Tibial nerve (tissue), 4 donors: Measurements from ENCODE around the gene FSD1L. TPM values are rescaled to one million over a fixed set of nuclear protein-coding genes. Genes with fewer than 3 reads are reported as not detected.
"Not testable (repeated sequence)": the region's sequence is repeated elsewhere in the genome, so short reads cannot be mapped to it uniquely, and the experiment has no call there.

ENCODE experiments used
- DNase-seq, 2 donors: peaks; one replicate each; pipeline ENCODE4 v3.0.0-alpha.2; 2019; ENCODE audit warnings: low spot score in 2 of 2
- H3K27ac ChIP-seq, 4 donors: fragments of 200-600 bp; sonication (generic) in 3 of 4; one replicate each; pipeline ENCODE4 v1.5.1; 2017 to 2019; ENCODE audit warnings: mild to moderate bottlenecking in 1 of 4
- H3K27me3 ChIP-seq, 2 donors: fragments of 200-600 bp; sonication (generic) in 1 of 2; one replicate each; pipeline versions ENCODE4 v1.5.1 to v1.6.0; 2017 to 2019
- H3K36me3 ChIP-seq, 3 donors: fragments of 200-600 bp; sonication (generic); one replicate each; pipeline ENCODE4 v1.5.1; 2018 to 2019
- H3K4me1 ChIP-seq, 4 donors: fragments of 200-600 bp; sonication (generic) in 3 of 4; one replicate each; pipeline ENCODE4 v1.5.1; 2017 to 2019
- H3K4me3 ChIP-seq, 4 donors: fragments of 200-600 bp; sonication (generic) in 3 of 4; one replicate each; pipeline ENCODE4 v1.5.1; 2017 to 2019; ENCODE audit warnings: mild to moderate bottlenecking in 1 of 4, moderate library complexity in 1 of 4
- H3K9me3 ChIP-seq, 4 donors: fragments of 200-600 bp; sonication (generic) in 3 of 4; one replicate each; pipeline ENCODE4 v1.5.1; 2017 to 2019
- EP300 ChIP-seq, 2 donors: sonication (generic); formaldehyde crosslinking; IDR thresholded peaks; one replicate each; pipeline ENCODE4 v1.6.1; 2017; ENCODE audit warnings: antibody characterized with exemption in 2 of 2, mild to moderate bottlenecking in 1 of 2
- POLR2A ChIP-seq, 2 donors: fragments of 450-650 bp; IDR thresholded peaks; one replicate each; pipeline ENCODE4 v1.6.1; 2017; ENCODE audit warnings: antibody characterized with exemption in 2 of 2, mild to moderate bottlenecking in 2 of 2, moderate library complexity in 2 of 2
- WGBS, 2 donors: methylation state at CpG; one replicate each; pipeline ENCODE4 v1.1.5; 2018; 5-methylcytosine and 5-hydroxymethylcytosine counted together
- total RNA-seq, 4 donors: library from RNA; depleted of rRNA; stranded (reverse); fragments of >200 nt; gene quantifications; one replicate each; pipeline ENCODE4 v1.1.0, GENCODE V29; 2016
- TF ChIP-seq, protein P1 (sequence below), 5 experiments: fragments of 200-600 bp in 3 of 5; fragments of 450-650 bp in 2 of 5; sonication (generic) in 3 of 5; IDR thresholded peaks; one replicate each; pipeline ENCODE4 v1.5.1; 2016 to 2019; ENCODE audit warnings: antibody characterized with exemption in 5 of 5, mild to moderate bottlenecking in 3 of 5, moderate library complexity in 2 of 5

The FSD1L gene
- total RNA-seq, 4 donors from 2014 or later = 2.9 to 13.2 (median 6.0) TPM

DNA sequence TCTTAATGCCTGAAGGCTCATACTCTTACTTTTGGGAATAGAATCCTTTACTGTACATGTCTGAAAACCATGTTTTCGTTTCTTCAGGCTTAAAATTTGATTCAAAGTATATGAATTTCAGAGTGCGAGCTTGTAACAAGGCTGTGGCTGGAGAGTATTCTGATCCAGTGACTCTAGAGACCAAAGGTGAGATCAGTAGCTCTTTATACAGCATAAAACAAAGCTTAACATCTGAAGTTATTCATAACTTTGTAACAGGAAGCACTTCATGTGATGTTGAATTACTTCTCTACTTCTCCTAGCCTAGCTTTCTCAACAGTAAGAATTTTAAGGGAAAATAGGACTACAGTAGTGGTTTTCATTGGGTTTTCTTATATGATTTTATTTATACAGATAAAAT, 60.7 kb downstream of the FSD1L start:
- no peak for DNase-seq
- no peaks in the 10 kb centered on the region for H3K4me1 ChIP-seq
- no peak overlapping the region for H3K4me3 ChIP-seq
- no peaks in the 10 kb centered on the region for H3K27me3 ChIP-seq
- 97 to 98% methylated on average over 2 of the region's 2 CpGs for WGBS, 2 donors
- H3K27ac ChIP-seq = no peak overlapping the region
- TF ChIP-seq, protein P1, sequence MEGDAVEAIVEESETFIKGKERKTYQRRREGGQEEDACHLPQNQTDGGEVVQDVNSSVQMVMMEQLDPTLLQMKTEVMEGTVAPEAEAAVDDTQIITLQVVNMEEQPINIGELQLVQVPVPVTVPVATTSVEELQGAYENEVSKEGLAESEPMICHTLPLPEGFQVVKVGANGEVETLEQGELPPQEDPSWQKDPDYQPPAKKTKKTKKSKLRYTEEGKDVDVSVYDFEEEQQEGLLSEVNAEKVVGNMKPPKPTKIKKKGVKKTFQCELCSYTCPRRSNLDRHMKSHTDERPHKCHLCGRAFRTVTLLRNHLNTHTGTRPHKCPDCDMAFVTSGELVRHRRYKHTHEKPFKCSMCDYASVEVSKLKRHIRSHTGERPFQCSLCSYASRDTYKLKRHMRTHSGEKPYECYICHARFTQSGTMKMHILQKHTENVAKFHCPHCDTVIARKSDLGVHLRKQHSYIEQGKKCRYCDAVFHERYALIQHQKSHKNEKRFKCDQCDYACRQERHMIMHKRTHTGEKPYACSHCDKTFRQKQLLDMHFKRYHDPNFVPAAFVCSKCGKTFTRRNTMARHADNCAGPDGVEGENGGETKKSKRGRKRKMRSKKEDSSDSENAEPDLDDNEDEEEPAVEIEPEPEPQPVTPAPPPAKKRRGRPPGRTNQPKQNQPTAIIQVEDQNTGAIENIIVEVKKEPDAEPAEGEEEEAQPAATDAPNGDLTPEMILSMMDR (IDR thresholded peaks at IDR 0.05) = no peak
- TF ChIP-seq EP300 (IDR thresholded peaks at IDR 0.05) (no peak), POLR2A (IDR thresholded peaks at IDR 0.05) (no peak)
- H3K9me3 ChIP-seq = no peaks in the 10 kb centered on the region
- peaks cover 0 to 15% (median 0%) of the 10 kb centered on the region in 3 donors for H3K36me3 ChIP-seq

DNA sequence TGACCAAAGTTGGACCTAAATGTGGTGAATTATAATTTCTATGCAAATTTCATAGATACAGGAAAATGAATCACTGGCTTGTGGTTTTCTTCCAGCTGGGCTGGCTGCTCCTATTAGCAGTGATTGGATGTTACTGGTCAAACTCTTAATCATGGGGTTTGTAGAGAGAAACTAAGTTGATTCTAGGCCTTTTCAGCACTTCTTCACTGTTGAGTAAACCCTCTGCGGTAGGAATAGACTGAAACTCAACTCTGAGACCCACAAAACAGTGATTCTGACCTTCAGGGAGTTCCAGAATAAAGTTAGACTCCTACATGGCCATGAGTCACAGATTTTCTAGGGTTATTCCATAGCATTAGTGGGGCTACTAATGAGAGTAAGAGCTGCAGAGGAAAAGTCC, 62.2 kb downstream of the FSD1L start:
- no peak overlapping the region for H3K27ac ChIP-seq
- H3K4me1 ChIP-seq = no peaks in the 10 kb centered on the region
- no peak for DNase-seq
- TF ChIP-seq, protein P1 (IDR thresholded peaks at IDR 0.05) = no peak
- TF ChIP-seq EP300 (IDR thresholded peaks at IDR 0.05) (no peak), POLR2A (IDR thresholded peaks at IDR 0.05) (no peak)
- peaks cover 0 to 22% (median 0%) of the 10 kb centered on the region in 3 donors for H3K36me3 ChIP-seq
- H3K9me3 ChIP-seq = no peaks in the 10 kb centered on the region
- H3K27me3 ChIP-seq = no peaks in the 10 kb centered on the region
- 64 to 76% methylated on average over 1 of the region's 1 CpG for WGBS, 2 donors
- no peak overlapping the region for H3K4me3 ChIP-seq

DNA sequence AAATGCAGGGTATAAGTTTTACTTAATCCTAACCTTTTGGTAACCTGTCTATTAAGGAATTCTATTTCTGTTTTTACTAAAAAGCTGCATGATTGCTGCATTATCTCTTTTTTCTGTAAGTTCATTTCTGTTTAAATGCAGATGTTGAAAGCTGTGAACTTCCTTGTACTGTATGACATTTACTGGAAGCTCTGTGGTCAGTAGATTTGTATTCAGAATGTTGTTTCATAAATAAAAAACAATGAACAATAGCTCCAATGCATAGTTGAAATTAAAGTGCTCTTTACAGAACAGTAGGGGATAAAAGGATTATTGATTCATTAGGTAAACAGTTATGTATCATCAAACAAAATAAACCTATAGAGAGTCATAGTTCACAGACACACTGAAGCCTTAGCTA, 63.6 kb downstream of the FSD1L start:
- H3K36me3 ChIP-seq = peaks cover 0 to 36% (median 0%) of the 10 kb centered on the region in 3 donors

DNA sequence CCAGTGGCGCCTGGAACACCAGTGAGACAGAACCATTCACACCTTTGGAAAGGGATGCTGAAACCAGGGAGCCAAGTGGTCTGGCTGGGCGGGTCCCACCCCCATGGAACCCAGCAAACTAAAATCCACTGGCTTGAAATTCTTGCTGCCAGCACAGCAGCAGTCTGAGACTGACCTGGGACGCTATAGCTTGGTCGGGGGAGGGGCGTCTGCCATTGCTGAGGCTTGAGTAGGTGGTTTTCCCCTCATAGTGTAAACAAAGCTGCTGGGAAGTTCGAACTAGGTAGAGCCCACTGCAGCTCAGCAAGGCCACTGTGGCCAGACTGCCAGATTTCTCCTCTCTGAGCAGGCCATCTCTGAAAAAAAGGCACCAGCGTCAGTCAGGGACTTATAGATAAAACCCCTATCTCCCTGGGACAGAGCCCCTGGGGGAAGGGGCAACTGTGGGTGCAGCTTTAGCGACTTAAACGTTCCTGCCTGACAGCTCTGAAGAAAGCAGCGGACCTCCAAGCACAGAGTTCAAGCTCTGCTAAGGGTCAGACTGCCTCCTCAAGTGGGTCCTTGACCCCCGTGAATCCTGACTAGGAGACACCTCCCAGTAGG, 68.1 kb downstream of the FSD1L start:
- Histone ChIP-seq H3K4me1 (no peaks in the 10 kb centered on the region), H3K36me3 (peaks cover 0 to 24% (median 0%) of the 10 kb centered on the region in 3 donors), H3K27me3 (no peaks in the 10 kb centered on the region), H3K27ac (no peak overlapping the region), H3K4me3 (no peak overlapping the region), H3K9me3 (no peaks in the 10 kb centered on the region)
- no peak for DNase-seq
- WGBS, 2 donors = 87 to 92% methylated on average over 9 to 11 of the region's 11 CpGs
- no peak for TF ChIP-seq EP300 (IDR thresholded peaks at IDR 0.05)
- TF ChIP-seq, protein P1 (IDR thresholded peaks at IDR 0.05) = no peak
- no peak for TF ChIP-seq POLR2A (IDR thresholded peaks at IDR 0.05)

More for the DNA sequence above, 63.6 kb downstream of the FSD1L start:
- no peak for DNase-seq
- Histone ChIP-seq H3K4me3 (no peak overlapping the region), H3K4me1 (no peaks in the 10 kb centered on the region), H3K27me3 (no peaks in the 10 kb centered on the region), H3K9me3 (no peaks in the 10 kb centered on the region), H3K27ac (no peak overlapping the region)
- TF ChIP-seq POLR2A (IDR thresholded peaks at IDR 0.05) = no peak
- TF ChIP-seq, protein P1 (IDR thresholded peaks at IDR 0.05) = no peak
- no peak for TF ChIP-seq EP300 (IDR thresholded peaks at IDR 0.05)

DNA sequence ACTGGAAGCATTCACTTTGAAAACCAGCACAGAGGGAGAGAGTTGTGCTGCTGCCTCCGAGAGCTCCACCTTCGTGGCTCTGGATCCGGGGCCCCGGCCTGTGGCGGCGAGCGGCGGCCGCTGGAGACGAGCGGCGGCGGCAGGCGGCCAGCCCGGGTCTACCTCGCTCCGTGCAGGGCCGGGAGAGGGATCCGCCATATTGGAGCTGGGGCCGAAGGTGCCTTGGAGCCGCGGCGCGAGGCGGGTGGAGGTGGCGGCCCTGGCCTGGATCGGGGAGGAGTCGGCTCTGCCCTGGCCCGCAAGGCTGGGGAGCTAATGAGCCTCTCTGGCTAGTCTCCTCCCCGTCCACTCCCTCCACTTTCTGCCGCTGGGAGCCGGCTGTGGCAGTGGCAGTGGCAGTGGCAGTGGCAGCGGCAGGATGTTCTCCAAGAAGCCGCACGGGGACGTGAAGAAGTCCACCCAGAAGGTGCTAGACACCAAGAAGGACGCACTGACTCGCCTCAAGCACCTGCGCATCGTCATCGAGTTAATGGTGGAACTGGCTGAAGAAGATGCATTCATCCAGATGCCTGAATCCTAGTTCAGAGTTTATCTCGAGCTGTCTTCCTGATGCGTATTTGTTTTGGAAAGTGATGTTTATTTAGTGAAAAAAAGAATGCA, 72.0 kb downstream of the FSD1L start:
- H3K4me1 ChIP-seq, DNase-seq, H3K27me3 ChIP-seq, H3K9me3 ChIP-seq: not testable (repeated sequence)
- Histone ChIP-seq H3K4me3 (peak overlapping the region in 3 of 4 donors; percentile 27 to 54 (median 41)), H3K36me3 (peaks cover 0 to 18% (median 0%) of the 10 kb centered on the region in 3 donors), H3K27ac (peak overlapping the region in 3 of 4 donors; percentile 75 to 80 (median 77))
- 91 to 99% methylated on average over 37 to 42 of the region's 43 CpGs for WGBS, 2 donors

DNA sequence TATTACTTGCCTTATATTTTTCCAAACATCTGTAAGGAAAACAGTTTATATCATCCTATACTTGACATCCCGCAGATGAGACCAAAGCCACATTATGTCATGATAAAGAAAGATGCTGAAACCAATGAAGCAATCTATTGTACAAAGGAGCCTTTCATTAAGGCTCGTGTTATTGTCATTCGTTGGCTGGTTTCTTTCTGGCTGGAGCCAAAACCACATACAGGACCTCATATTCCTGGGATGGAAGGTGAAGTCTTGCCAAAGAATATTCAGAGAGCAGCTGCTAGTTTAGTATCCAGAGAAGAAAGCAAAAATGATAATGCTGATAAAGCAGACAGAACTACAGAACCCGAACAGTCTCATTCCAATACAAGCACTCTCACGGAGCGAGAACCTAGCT, 73.2 kb downstream of the FSD1L start:
- H3K27me3 ChIP-seq, H3K4me3 ChIP-seq, H3K4me1 ChIP-seq, H3K36me3 ChIP-seq, H3K27ac ChIP-seq, DNase-seq, H3K9me3 ChIP-seq: not testable (repeated sequence)
- 54 to 61% methylated on average over 6 of the region's 6 CpGs for WGBS, 2 donors

DNA sequence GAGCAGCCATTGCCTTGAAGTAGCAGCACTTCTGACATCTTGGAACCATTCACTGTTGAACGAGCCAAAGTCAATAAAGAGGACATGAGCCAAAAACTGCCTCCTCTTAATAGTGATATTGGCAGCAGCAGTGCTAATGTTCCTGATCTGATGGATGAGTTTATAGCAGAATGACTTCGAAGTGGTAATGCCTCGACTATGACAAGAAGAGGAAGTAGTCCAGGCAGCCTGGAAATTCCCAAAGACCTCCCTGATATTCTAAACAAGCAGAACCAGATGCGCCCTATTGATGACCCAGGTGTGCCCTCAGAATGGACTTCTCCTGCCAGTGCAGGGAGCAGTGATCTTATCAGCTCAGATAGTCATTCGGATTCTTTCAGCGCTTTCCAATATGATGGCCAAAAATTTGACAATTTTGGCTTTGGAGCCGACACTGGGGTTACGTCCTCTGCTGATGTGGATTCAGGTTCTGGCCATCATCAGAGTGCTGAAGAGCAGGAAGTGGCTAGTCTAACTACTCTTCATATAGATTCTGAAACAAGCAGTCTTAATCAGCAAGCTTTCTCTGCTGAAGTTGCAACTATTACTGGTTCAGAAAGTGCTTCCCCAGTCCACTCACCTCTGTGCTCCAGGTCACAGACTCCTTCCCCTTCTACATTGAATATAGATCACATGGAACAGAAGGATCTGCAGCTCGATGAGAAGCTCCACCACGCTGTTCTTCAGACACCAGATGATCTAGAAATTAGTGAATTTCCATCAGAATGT, 75.0 kb downstream of the FSD1L start:
- not testable (repeated sequence) for H3K4me3 ChIP-seq, H3K4me1 ChIP-seq, H3K9me3 ChIP-seq, DNase-seq, H3K27ac ChIP-seq, H3K36me3 ChIP-seq, H3K27me3 ChIP-seq
- WGBS, 2 donors = 69 to 75% methylated on average over 10 of the region's 10 CpGs
